NT2/D1 (cell line): ENCODE measurements around the gene BMPER.

ENCODE experiments used
- SUZ12 ChIP-seq: IDR thresholded peaks from 2 replicates; pipeline ENCODE4 v1.6.1; 2011; ENCODE audit not compliant: insufficient read length, insufficient read depth; ENCODE audit errors: extremely low read depth
- YY1 ChIP-seq: IDR thresholded peaks from 2 replicates; pipeline ENCODE4 v1.6.1; 2011; ENCODE audit not compliant: insufficient read length, insufficient read depth
- ZNF274 ChIP-seq: IDR thresholded peaks from 2 replicates; pipeline ENCODE4 v1.6.1; 2011; ENCODE audit warnings: mild to moderate bottlenecking, low read depth, low read length

- TF ChIP-seq YY1: no peak
- TF ChIP-seq SUZ12: no peak
- no peak for TF ChIP-seq ZNF274
Measured at GRCh38 chr7:33870120-33870519, 35.2 kb upstream of the BMPER start.
